NCI-H2196 treated with DMSO at 0.1 percent for 48 hours (cell line): ENCODE measurements around the gene SAP30BP.

Source experiments
- DNase-seq: peaks from one replicate; lab custom pipeline; 2025; ENCODE audit not compliant: unreplicated experiment; lab: John Stamatoyannopoulos, UW

Gene SAP30BP

DNA sequence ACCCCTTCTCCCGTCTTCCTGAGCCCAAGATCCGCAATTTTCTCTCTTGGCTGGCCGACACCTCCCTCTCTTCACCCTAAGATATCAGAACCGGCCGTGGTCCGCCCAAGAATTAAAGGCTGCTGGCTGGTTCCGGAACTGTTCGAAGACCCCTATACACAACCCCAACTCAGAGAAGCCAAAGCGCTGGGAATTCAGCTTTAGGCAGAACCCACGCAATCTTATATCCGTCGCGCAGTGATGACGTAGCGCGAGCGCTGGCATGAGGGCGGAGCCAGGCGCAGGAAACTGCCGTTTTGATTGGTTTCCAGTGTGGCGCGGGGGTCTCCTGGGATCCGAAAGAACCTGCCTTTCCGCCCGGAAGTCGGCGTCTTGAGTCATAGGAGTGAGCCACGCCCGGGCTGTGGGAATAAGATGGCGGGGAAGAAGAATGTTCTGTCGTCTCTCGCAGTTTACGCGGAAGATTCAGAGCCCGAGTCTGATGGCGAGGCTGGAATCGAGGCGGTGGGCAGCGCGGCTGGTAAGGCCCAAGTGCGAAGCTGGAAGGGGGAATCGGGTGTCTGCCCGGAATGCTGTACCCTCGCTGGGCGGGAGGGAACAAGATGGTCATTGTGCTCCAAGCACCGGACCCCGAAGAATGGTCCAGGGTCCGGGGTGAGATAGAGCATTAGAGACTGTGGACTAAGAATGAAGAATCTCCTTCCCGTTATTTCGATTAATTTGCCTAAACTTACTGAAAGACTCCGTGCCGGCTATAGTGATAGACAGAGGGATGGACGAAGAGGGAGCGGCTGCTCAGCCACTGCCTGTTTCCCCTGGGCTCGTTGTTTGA is at the start of gene SAP30BP, which contains the start of gene RECQL5:
SAP30BP (plus strand) TSS at position 380 of the 832 bp plus-strand sequence; CDS start at position 415, 35 bp downstream.
RECQL5 (minus strand) TSS at position 196 of the 832 bp plus-strand sequence. CDS start 597 bp downstream, outside the sequence.
- DNase-seq: peak; percentile 90

DNA sequence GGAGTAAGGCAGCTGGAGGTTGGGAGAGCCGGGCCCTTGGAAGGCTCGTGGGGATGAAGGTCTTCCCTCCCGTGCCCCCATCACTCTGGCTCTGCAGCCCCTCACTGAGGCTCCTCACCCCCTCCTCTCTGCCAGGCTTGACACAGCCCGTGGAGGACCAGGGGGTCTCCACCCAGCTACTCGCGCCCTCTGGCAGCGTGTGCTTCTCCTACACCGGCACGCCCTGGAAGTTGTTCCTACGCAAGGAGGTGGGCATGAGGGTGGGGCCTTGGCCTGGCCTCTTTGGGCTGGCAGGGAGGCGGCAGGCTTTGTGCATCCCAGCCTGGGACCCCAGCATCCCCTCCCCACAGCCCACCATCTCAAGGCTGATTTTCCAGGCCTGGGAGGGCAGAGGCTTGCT is 49.5 kb upstream of the SAP30BP start:
- DNase-seq: no peak

DNA sequence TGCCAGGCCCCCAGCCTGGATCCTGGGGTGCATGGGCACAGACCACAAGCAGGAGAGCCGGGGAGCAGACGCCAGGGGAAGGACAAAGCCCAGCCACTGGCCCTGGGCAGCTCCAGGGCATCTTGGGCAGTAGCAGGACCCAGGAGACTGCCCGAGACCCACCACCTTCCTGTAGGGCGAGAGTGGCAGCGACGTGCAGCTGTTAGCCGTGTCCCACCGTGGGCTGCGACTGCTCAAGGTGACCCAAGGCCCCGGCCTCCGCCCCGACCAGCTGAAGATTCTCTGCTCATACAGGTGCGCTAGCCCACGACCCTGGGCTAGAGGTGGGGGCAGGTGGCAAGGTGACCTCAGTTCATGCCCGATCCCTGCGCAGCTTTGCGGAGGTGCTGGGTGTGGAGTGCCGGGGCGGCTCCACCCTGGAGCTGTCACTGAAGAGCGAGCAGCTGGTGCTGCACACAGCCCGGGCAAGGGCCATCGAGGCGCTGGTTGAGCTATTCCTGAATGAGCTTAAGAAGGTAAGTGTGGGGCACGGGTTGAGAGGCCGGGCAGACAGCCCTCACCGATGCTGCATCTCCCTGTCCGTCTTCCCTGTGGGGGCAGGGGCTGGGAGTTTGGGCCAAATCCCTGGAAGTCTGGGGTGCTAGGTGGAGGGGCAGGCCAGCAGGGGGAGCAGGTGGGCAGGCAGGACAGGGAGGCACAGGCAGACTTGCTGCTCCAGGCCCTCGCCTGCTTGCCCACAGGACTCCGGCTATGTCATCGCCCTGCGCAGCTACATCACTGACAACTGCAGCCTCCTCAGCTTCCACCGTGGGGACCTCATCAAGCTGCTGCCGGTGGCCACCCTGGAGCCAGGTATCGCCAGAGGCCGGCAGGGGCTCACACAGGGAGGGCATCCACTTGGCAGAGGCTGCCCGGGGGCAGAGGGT is 47.4 kb upstream of the SAP30BP start:
- DNase-seq: no peak

GRCh38 chr17:75621489-75621888 is 45.6 kb upstream of the SAP30BP start:
- DNase-seq: no peak

- no peak for DNase-seq
Observed at GRCh38 chr17:75622076-75622475, 45.1 kb upstream of the SAP30BP start.

DNA sequence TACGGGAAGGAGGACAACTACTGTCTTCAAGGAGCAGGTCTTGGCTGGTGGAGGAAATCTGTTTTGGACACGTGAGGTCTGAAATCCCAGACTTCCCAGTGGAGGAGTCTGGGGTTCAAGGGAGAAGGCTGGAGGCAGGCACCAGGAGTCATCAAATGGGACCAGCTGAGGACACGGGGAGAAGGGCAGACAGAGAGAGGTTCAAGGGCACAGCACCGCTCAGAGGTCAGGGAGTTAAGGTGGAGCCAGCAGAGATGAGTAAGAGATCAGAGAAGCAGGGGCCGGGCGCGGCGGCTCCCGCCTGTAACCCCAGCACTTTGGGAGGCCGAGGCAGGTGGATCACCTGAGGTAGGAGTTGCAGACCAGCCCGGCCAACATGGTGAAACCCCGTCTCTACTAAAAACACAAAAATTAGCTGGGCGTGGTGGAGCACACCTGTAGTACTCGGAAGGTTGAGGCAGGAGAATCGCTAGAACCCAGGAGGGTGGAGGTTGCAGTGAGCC is 44.3 kb upstream of the SAP30BP start:
- no peak for DNase-seq

- no peak for DNase-seq
Observed at GRCh38 chr17:75623386-75623785, 43.8 kb upstream of the SAP30BP start.

DNA sequence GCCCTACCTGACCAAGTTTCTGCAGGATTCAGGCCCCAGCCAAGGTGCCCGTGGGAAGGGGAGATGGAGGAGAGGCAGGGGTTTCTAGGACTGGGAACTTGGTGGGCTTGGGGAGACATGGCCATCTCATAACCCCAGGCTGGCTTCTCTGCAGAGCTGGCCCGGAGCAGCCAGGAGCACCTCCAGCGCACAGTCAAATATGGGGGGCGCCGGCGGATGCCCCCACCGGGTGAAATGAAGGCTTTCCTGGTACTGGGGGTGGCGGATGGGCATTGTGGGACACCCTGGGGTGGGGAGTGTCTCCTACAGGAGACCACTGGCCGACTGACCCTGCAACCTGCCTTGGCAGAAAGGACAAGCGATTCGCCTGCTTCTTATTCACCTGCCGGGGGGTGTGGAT is 43.1 kb upstream of the SAP30BP start:
- DNase-seq: no peak

- no peak for DNase-seq
Observed at GRCh38 chr17:75624714-75625345, 42.3 kb upstream of the SAP30BP start.

DNA sequence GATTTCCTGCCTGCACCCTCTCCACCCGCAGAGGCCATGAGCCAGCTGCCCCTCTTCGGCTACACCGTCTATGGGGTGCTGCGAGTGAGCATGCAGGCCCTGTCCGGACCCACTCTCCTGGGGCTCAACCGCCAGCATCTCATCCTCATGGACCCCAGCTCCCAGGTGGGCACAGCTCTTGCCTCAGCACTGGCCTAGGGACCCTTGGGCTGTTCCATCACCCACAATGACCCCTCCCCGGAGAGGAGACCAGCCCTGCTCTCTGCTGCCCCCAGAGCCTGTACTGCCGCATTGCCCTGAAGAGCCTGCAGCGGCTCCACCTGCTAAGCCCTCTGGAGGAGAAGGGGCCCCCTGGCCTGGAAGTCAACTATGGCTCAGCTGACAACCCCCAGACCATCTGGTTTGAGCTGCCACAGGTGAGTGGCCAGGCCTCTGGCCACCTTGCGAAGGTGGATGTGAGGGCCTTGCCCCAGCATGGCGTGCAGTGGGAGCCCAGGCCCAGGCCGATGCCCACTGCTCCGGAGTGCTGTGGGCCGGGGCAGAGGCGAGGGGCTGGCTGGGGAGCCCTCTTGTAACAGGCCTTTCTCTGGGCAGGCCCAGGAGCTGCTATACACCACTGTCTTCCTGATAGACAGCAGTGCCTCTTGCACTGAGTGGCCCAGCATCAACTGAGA is 41.2 kb upstream of the SAP30BP start:
- no peak for DNase-seq

GRCh38 chr17:75626496-75627038 is 40.6 kb upstream of the SAP30BP start:
- DNase-seq: no peak

GRCh38 chr17:75627094-75627493 is 40.0 kb upstream of the SAP30BP start:
- no peak for DNase-seq

GRCh38 chr17:75628425-75628824 is 38.7 kb upstream of the SAP30BP start:
- DNase-seq: no peak

- no peak for DNase-seq
Observed at GRCh38 chr17:75629157-75629556, 38.0 kb upstream of the SAP30BP start.

- no peak for DNase-seq
Observed at GRCh38 chr17:75630071-75630917, 36.8 kb upstream of the SAP30BP start.

GRCh38 chr17:75631353-75631752 is 35.8 kb upstream of the SAP30BP start:
- no peak for DNase-seq

GRCh38 chr17:75632428-75632827 is 34.7 kb upstream of the SAP30BP start:
- no peak for DNase-seq

GRCh38 chr17:75632863-75633485 is 34.2 kb upstream of the SAP30BP start, which contains the start of gene SMIM5:
Gene SMIM5, plus strand, starts transcription at chr17:75633434. Its CDS starts 6,768 bp downstream, at chr17:75640202.
- DNase-seq: peak; percentile 61
